ENCODE data around the gene MRPS34. TPM values are rescaled to one million over a fixed set of nuclear protein-coding genes. Genes with fewer than 3 reads are reported as not detected.

MRPS34 gene
- total RNA-seq, 1 donor from 2014 or later, result 60.4 TPM

GRCh38 chr16:1791256-1791942 is 18.5 kb upstream of the MRPS34 start:
- no peaks in the 10 kb centered on the region for H3K9me3 Mint-ChIP-seq (ENCODE audit: low read depth)
- no peak for TF ChIP-seq CTCF (IDR thresholded peaks at IDR 0.05)
- H3K27ac Mint-ChIP-seq (ENCODE audit: unreplicated experiment), result no peak overlapping the region
- DNase-seq (ENCODE audit: low spot score), result no peak
- no peaks in the 10 kb centered on the region for H3K27me3 Mint-ChIP-seq (ENCODE audit: low read depth)
- no peak overlapping the region for H3K4me3 Mint-ChIP-seq (ENCODE audit: unreplicated experiment)
- H3K36me3 Mint-ChIP-seq (ENCODE audit: low read depth), result peaks cover 2% of the 10 kb centered on the region
- H3K4me1 Mint-ChIP-seq (ENCODE audit: low read depth), result no peaks in the 10 kb centered on the region

GRCh38 chr16:1790611-1791255 is 17.8 kb upstream of the MRPS34 start:
- TF ChIP-seq CTCF (IDR thresholded peaks at IDR 0.05), result no peak
- Mint-ChIP-seq H3K36me3 (ENCODE audit: low read depth) (peaks cover 2% of the 10 kb centered on the region), H3K27me3 (ENCODE audit: low read depth) (no peaks in the 10 kb centered on the region), H3K4me1 (ENCODE audit: low read depth) (no peaks in the 10 kb centered on the region), H3K9me3 (ENCODE audit: low read depth) (no peaks in the 10 kb centered on the region), H3K27ac (ENCODE audit: unreplicated experiment) (no peak overlapping the region), H3K4me3 (ENCODE audit: unreplicated experiment) (no peak overlapping the region)
- no peak for DNase-seq (ENCODE audit: low spot score)

- no peak for TF ChIP-seq CTCF (IDR thresholded peaks at IDR 0.05)
- Mint-ChIP-seq H3K27ac (ENCODE audit: unreplicated experiment) (no peak overlapping the region), H3K27me3 (ENCODE audit: low read depth) (no peaks in the 10 kb centered on the region), H3K36me3 (ENCODE audit: low read depth) (peaks cover 2% of the 10 kb centered on the region), H3K4me1 (ENCODE audit: low read depth) (no peaks in the 10 kb centered on the region), H3K4me3 (ENCODE audit: unreplicated experiment) (no peak overlapping the region), H3K9me3 (ENCODE audit: low read depth) (no peaks in the 10 kb centered on the region)
- no peak for DNase-seq (ENCODE audit: low spot score)
These were observed 17.3 kb upstream of the MRPS34 start for GRCh38 chr16:1790261-1790610.

GRCh38 chr16:1789643-1790045 is 16.7 kb upstream of the MRPS34 start:
- Mint-ChIP-seq H3K27me3 (ENCODE audit: low read depth) (no peaks in the 10 kb centered on the region), H3K36me3 (ENCODE audit: low read depth) (peaks cover 2% of the 10 kb centered on the region), H3K4me1 (ENCODE audit: low read depth) (peaks cover 3% of the 10 kb centered on the region), H3K9me3 (ENCODE audit: low read depth) (no peaks in the 10 kb centered on the region), H3K27ac (ENCODE audit: unreplicated experiment) (no peak overlapping the region), H3K4me3 (ENCODE audit: unreplicated experiment) (no peak overlapping the region)
- no peak for DNase-seq (ENCODE audit: low spot score)
- TF ChIP-seq CTCF (IDR thresholded peaks at IDR 0.05), result no peak

- no peaks in the 10 kb centered on the region for H3K27me3 Mint-ChIP-seq (ENCODE audit: low read depth)
- H3K4me3 Mint-ChIP-seq (ENCODE audit: unreplicated experiment), result no peak overlapping the region
- no peaks in the 10 kb centered on the region for H3K9me3 Mint-ChIP-seq (ENCODE audit: low read depth)
- no peak overlapping the region for H3K27ac Mint-ChIP-seq (ENCODE audit: unreplicated experiment)
- H3K4me1 Mint-ChIP-seq (ENCODE audit: low read depth), result peaks cover 5% of the 10 kb centered on the region
- peaks cover 2% of the 10 kb centered on the region for H3K36me3 Mint-ChIP-seq (ENCODE audit: low read depth)
- TF ChIP-seq CTCF (IDR thresholded peaks at IDR 0.05), result no peak
- peak; percentile 90 for DNase-seq (ENCODE audit: low spot score)
These were observed 15.8 kb upstream of the MRPS34 start for GRCh38 chr16:1788708-1789100.
